GM19467 (cell line): ENCODE measurements around the gene ZNF550.
"Not testable (repeated sequence)": the region's sequence is repeated elsewhere in the genome, so short reads cannot be mapped to it uniquely, and the experiment has no call there.

ENCODE experiments used
- ATAC-seq: cut with Tn5 transposase; IDR thresholded peaks from one replicate; pipeline ENCODE4 v1.9.1; 2021; ENCODE audit warnings: mild to moderate bottlenecking, moderate library complexity; ENCODE audit not compliant: unreplicated experiment

ZNF550 gene

GRCh38 chr19:57537953-57538547 is 21.6 kb downstream of the ZNF550 start:
- ATAC-seq: no peak

- ATAC-seq: peak; percentile 98
Observed at GRCh38 chr19:57527136-57527881, 32.4 kb downstream of the ZNF550 start, which contains the start of gene ZNF549. Gene ZNF549 (plus strand): TSS chr19:57527356. CDS start chr19:57527574, 218 bp downstream.

GRCh38 chr19:57518021-57518420 is 41.6 kb downstream of the ZNF550 start:
- ATAC-seq: not testable (repeated sequence)

GRCh38 chr19:57515255-57515654 is 44.4 kb downstream of the ZNF550 start:
- no peak for ATAC-seq

GRCh38 chr19:57512845-57513244 is 46.8 kb downstream of the ZNF550 start:
- no peak for ATAC-seq

- ATAC-seq: no peak
Observed at GRCh38 chr19:57511484-57511883, 48.2 kb downstream of the ZNF550 start.

DNA sequence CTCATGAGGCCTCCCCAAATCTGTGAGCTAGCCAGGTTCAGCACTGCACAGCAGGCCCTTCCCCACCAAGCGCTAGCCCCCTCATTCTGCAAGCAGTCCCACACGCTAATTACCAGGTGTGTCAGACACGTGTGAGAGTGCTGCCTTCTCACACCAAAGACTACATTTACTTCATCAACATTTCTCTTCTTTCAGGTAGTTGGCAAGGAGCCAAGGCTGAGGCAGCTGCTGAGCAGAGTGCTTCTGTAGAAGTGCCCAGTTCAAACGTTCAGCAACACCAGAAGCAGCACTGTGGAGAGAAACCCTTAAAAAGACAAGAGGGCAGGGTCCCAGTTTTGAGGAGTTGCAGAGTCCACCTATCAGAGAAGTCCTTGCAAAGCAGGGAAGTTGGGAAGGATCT is 53.5 kb downstream of the ZNF550 start:
- ATAC-seq: no peak

GRCh38 chr19:57500400-57500799 is 59.3 kb downstream of the ZNF550 start:
- ATAC-seq: not testable (repeated sequence)

DNA sequence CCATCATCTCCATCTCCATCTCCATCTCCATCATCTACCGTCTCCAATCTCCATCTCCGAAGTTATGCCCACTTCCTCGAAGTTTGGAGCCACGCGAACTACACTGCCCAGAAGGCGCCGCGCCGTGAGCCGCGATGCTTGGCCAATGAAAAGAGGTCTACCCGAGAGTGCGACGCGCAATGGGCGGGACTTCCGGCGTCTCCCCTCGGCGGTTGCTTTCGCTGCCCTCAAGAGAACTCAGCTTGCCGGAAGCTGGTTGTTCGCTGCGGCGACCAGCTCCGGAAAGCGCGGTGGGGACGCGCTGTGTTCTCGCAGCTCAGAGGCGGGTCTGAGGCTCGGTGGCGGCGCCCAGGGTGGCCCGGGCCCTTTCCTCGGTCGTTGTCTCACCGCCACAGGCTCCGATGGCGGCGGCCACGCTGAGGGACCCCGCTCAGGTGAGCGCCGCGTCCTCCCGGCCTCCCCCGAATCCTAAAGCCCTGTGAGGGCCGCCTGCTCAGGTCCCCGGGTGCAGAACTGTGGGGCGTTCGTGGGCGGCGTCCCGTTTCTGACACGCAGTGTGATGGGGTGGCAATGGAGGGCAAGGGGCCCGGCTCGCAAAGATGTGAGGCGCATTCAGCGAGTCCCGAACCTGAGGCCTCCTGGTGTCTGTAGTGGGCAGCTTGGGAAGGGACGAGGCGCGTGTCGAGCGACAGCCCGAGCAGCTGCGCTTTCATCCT is 59.8 kb downstream of the ZNF550 start, which contains the start of gene ZNF773:
Gene ZNF773 (plus strand): TSS at position 259 of the 716 bp plus-strand sequence. CDS start 143 bp downstream, at position 402.
- ATAC-seq: peak; percentile 95

DNA sequence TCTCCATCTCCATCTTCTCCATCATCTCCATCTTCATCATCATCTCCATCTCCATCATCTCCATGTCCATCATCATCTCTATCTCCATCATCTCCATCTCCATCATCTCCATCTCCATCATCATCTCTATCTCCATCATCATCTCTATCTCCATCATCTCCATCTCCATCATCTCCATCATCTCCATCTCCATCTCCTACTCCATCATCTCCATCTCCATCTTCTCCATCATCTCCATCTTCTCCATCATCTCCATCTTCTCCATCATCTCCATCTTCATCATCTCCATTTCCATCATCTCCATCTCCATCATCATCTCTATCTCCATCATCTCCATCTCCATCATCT is 60.4 kb downstream of the ZNF550 start:
- not testable (repeated sequence) for ATAC-seq

DNA sequence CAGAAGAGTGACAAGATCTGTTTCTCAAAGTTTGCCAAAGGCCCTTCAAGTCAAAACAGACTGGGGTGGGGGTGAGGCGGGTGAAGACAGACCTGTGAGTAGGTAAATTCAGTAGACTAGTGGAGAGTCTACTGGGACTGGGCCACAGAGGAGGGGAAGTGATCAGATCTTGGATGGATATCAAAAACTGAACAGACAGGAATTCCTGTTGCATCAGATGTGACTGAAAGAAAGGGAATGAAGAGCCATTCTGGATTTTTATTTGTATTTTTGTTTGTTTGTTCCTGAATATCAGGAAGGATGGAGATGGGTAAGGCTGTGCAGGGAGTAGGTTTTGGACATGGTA is 71.4 kb downstream of the ZNF550 start:
- ATAC-seq: not testable (repeated sequence)

DNA sequence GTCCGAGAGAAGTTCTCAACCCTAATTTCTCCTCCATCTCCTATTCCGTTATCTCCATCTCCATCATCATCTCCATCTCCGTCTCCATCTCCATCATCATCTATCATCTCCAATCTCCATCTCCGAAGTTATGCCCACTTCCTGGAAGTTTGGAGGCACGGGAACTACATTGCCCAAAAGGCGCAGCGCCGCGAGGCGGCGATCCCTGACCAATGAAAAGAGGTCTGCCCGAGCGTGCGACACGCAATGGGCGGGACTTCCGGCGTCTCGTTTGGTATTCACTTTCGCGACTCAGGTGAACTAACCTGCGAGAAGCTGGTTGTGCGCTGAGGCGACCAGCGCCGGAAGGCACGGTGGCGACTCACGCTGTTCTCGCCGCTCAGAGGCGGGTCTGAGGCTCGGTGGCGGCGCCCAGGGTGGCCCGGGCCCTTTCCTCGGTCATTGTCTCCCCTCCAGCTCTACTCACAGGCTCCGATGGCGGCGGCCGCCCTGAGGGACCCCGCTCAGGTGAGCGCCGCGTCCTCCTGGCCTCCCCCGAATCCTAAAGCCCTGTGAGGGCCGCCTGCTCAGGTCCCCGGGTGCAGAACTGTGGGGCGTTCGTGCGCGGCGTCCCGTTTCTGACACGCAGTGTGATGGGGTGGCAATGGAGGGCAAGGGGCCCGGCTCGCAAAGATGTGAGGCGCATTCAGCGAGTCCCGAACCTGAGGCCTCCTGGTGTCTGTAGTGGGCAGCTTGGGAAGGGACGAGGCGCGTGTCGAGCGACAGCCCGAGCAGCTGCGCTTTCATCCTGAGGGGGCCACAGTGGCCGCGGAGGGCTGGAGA is 72.0 kb downstream of the ZNF550 start, which contains the start of gene ZNF419:
Gene ZNF419 (plus strand): TSS at position 274 of the 822 bp plus-strand sequence. CDS start 201 bp downstream, at position 475.
- ATAC-seq: peak; percentile 95
